H9 (cell line): ENCODE data around the gene TTC28. TPM values are rescaled to one million over a fixed set of nuclear protein-coding genes. Genes with fewer than 3 reads are reported as not detected.

Experiments
- DNase-seq: peaks from one replicate; pipeline ENCODE4 v3.0.0-alpha.2; 2017
- H2AFZ ChIP-seq: one replicate; pipeline ENCODE4 v1.6.1; 2013; ENCODE audit warnings: mild to moderate bottlenecking, low read length, control low read depth, moderate library complexity
- H2AK5ac ChIP-seq: 2 replicates; pipeline ENCODE4 v1.6.1; 2013; ENCODE audit warnings: low read length, control low read depth, mixed read lengths; ENCODE audit not compliant: insufficient read length
- H2BK120ac ChIP-seq: one replicate; pipeline ENCODE4 v1.6.1; 2013; ENCODE audit warnings: low read depth, mild to moderate bottlenecking, low read length, control low read depth, inconsistent platforms; ENCODE audit not compliant: poor library complexity, severe bottlenecking
- H2BK12ac ChIP-seq: 2 replicates; pipeline ENCODE4 v1.6.1; 2013; ENCODE audit warnings: low read length, control low read depth, mixed read lengths, low read depth; ENCODE audit not compliant: insufficient read length
- H2BK15ac ChIP-seq: 2 replicates; pipeline ENCODE4 v1.6.1; 2013; ENCODE audit warnings: low read depth, low read length, control low read depth
- H2BK20ac ChIP-seq: one replicate; pipeline ENCODE4 v1.6.1; 2013; ENCODE audit warnings: low read depth, mild to moderate bottlenecking, low read length, control low read depth, inconsistent platforms; ENCODE audit not compliant: poor library complexity, severe bottlenecking
- H2BK5ac ChIP-seq: 2 replicates; pipeline ENCODE4 v1.6.1; 2013; ENCODE audit warnings: low read length, control low read depth, mixed read lengths; ENCODE audit not compliant: insufficient read length
- H3K14ac ChIP-seq: 2 replicates; pipeline ENCODE4 v1.6.1; 2013; ENCODE audit warnings: low read length, control low read depth; ENCODE audit not compliant: insufficient read depth
- H3K18ac ChIP-seq: 2 replicates; pipeline ENCODE4 v1.6.1; 2013; ENCODE audit warnings: low read depth, mild to moderate bottlenecking, mixed read lengths, low read length, control low read depth; ENCODE audit not compliant: insufficient read length
- H3K23ac ChIP-seq: 2 replicates; pipeline ENCODE4 v1.6.1; 2013; ENCODE audit warnings: low read length, control low read depth, mixed read lengths, low read depth; ENCODE audit not compliant: insufficient read length
- H3K23me2 ChIP-seq: 2 replicates; pipeline ENCODE4 v1.6.1; 2013; ENCODE audit warnings: low read depth, mild to moderate bottlenecking, mixed read lengths, low read length, control low read depth; ENCODE audit not compliant: insufficient read length, poor library complexity, severe bottlenecking
- H3K27ac ChIP-seq: 2 replicates; pipeline ENCODE4 v1.5.1; 2013; ENCODE audit warnings: low read length, control low read depth, mixed read lengths, low read depth; ENCODE audit not compliant: insufficient read length
- H3K27me3 ChIP-seq: 2 replicates; pipeline ENCODE4 v1.6.1; 2013; ENCODE audit warnings: low read length, control low read depth, inconsistent platforms; ENCODE audit not compliant: insufficient read depth
- H3K4ac ChIP-seq: 2 replicates; pipeline ENCODE4 v1.6.1; 2013; ENCODE audit warnings: low read depth, mild to moderate bottlenecking, control low read depth, inconsistent platforms, low read length, moderate library complexity
- H3K4me1 ChIP-seq: 2 replicates; pipeline ENCODE4 v1.6.1; 2013; ENCODE audit warnings: low read length, control low read depth, inconsistent platforms; ENCODE audit not compliant: insufficient read depth
- H3K4me2 ChIP-seq: 2 replicates; pipeline ENCODE4 v1.6.1; 2013; ENCODE audit warnings: low read length, control low read depth, mixed read lengths; ENCODE audit not compliant: insufficient read length, insufficient read depth
- H3K56ac ChIP-seq: 2 replicates; pipeline ENCODE4 v1.6.1; 2013; ENCODE audit warnings: low read depth, mild to moderate bottlenecking, mixed read lengths, low read length, control low read depth; ENCODE audit not compliant: insufficient read length
- H3K79me1 ChIP-seq: 2 replicates; pipeline ENCODE4 v1.6.1; 2013; ENCODE audit warnings: low read depth, mild to moderate bottlenecking, moderate library complexity, low read length, control low read depth, inconsistent platforms; ENCODE audit not compliant: insufficient read depth, poor library complexity, severe bottlenecking
- H3K79me2 ChIP-seq: 2 replicates; pipeline ENCODE4 v1.6.1; 2013; ENCODE audit warnings: low read length, control low read depth, inconsistent platforms; ENCODE audit not compliant: insufficient read depth
- H3K9ac ChIP-seq: 2 replicates; pipeline ENCODE4 v1.6.1; 2013; ENCODE audit warnings: low read length, control low read depth, mixed read lengths; ENCODE audit not compliant: insufficient read length; ENCODE audit errors: extremely low read depth
- H3K9me3 ChIP-seq: one replicate; pipeline ENCODE4 v1.6.1; 2013; ENCODE audit warnings: low read depth, low read length, inconsistent platforms; ENCODE audit not compliant: control insufficient read depth
- H3T11ph ChIP-seq: one replicate; pipeline ENCODE4 v1.6.1; 2013; ENCODE audit warnings: mild to moderate bottlenecking, low read length, control low read depth, inconsistent platforms
- H4K20me1 ChIP-seq: one replicate; pipeline ENCODE4 v1.6.1; 2013; ENCODE audit not compliant: control insufficient read depth, insufficient read length, insufficient read depth
- H4K5ac ChIP-seq: 2 replicates; pipeline ENCODE4 v1.6.1; 2013; ENCODE audit warnings: low read depth, mild to moderate bottlenecking, mixed read lengths, low read length, control low read depth; ENCODE audit not compliant: insufficient read length
- H4K8ac ChIP-seq: replicated peaks from 2 replicates; pipeline ENCODE4 v1.6.1; 2013; ENCODE audit warnings: low read length, control low read depth, mixed read lengths, low read depth; ENCODE audit not compliant: insufficient read length
- H4K91ac ChIP-seq: 2 replicates; pipeline ENCODE4 v1.6.1; 2013; ENCODE audit warnings: low read depth, mild to moderate bottlenecking, moderate library complexity, mixed read lengths, low read length, control low read depth; ENCODE audit not compliant: insufficient read length
- H3K27ac Mint-ChIP-seq, 3 experiments: 2 replicates in 2 of 3; 3 replicates in 1 of 3; pipeline ENCODE4 v1.8.0; 2020 to 2021; ENCODE audit warnings: mixed read lengths in 3 of 3, mild to moderate bottlenecking in 1 of 3, moderate library complexity in 1 of 3
- H3K27me3 Mint-ChIP-seq: 2 replicates; pipeline ENCODE4 v1.8.0; 2021; ENCODE audit warnings: low read depth, mild to moderate bottlenecking, moderate library complexity, mixed read lengths
- H3K36me3 Mint-ChIP-seq, 3 experiments: 2 replicates in 2 of 3; 3 replicates in 1 of 3; pipeline ENCODE4 v1.8.0; 2020 to 2021; ENCODE audit warnings: low read depth in 3 of 3, mixed read lengths in 3 of 3; ENCODE audit not compliant: insufficient read depth in 1 of 3
- H3K4me1 Mint-ChIP-seq, 2 experiments: 2 replicates each; pipeline ENCODE4 v1.8.0; 2020; ENCODE audit warnings: mixed read lengths in 2 of 2
- H3K4me3 Mint-ChIP-seq, 2 experiments: 2 replicates in 1 of 2; 3 replicates in 1 of 2; pipeline ENCODE4 v1.8.0; 2020 to 2021; ENCODE audit warnings: mild to moderate bottlenecking in 2 of 2, mixed read lengths in 2 of 2, moderate library complexity in 1 of 2
- H3K9me3 Mint-ChIP-seq, 2 experiments: 2 replicates in 1 of 2; 3 replicates in 1 of 2; pipeline ENCODE4 v1.8.0; 2020; ENCODE audit warnings: mild to moderate bottlenecking in 2 of 2, mixed read lengths in 2 of 2, moderate library complexity in 1 of 2
- WGBS: extraction: QIAGEN DNeasy Blood & Tissue Kit; methylation state at CpG from one replicate; pipeline ENCODE4 v1.1.7; 2013; ENCODE audit warnings: missing lambda C conversion rate, low lambda C conversion rate, mixed read lengths; ENCODE audit not compliant: insufficient read length; ENCODE audit errors: extremely low coverage; 5-methylcytosine and 5-hydroxymethylcytosine counted together
- total RNA-seq: library from RNA; stranded (reverse); gene quantifications from 2 replicates; pipeline ENCODE4 v1.2.1, GENCODE V29; 2021
- TF ChIP-seq, protein P1 (sequence below): fragments of 200-600 bp; sonication (generic); conservative IDR thresholded peaks from 3 replicates; pipeline ENCODE4 v1.8.0; 2021; ENCODE audit warnings: antibody characterized with exemption, mild to moderate bottlenecking

Gene TTC28
- total RNA-seq, 1 experiment from 2014 or later, result 13.6 TPM

DNA sequence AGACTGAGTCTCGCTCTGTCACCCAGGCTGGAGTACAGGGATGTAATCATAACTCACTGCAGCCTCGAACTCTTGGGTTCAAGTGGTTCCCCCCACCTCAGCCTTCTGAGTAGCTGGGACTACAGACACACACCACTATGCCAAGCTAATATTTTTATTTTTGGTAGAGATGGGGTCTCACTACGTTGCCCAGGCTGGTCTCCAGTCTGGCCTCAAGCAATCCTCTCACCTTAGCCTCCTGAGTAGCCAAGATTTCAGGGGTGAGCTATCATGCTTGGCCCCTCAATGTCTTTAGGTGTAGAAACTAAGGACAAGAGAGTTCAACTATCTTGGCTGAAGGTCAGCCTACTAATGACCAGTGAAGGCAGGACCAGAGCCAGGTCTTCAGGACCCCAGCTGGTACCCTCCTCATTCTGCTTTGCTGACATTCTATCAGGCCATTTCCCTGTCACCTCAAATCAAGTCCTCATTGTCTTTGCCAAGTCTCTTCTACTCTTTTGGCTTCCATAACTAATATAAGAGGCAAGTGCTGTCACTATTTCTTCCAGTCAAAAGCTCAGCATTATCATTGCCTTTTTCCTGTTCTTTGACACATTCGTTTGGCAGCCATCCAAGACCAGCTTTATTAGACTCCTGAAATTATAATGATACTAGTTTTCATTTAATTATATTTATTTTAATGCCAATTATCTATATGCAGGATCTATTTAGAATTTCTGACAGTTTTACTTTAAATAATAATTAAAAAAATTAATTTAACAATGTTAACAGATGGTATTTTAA is 496.4 kb downstream of the TTC28 start:
- Histone ChIP-seq H3K27ac (no peak overlapping the region), H2BK12ac (no peak overlapping the region), H3K4me1 (peaks cover 5% of the 10 kb centered on the region), H3K27me3 (no peaks in the 10 kb centered on the region), H4K8ac (no peak overlapping the region), H4K5ac (no peak overlapping the region), H3K79me2 (no peaks in the 10 kb centered on the region), H2BK20ac (no peak overlapping the region), H2BK15ac (no peak overlapping the region), H3K9me3 (no peaks in the 10 kb centered on the region), H4K20me1 (no peaks in the 10 kb centered on the region), H3K18ac (no peak overlapping the region), H2AFZ (no peak overlapping the region), H3K23ac (no peak overlapping the region), H3K4me2 (no peak overlapping the region), H2BK120ac (no peak overlapping the region), H3K4ac (no peak overlapping the region), H4K91ac (no peak overlapping the region), H3K9ac (no peak overlapping the region), H3K14ac (no peak overlapping the region), H3K56ac (no peak overlapping the region), H2AK5ac (no peak overlapping the region), H3K23me2 (no peaks in the 10 kb centered on the region), H3K79me1 (no peaks in the 10 kb centered on the region), H3T11ph (no peak overlapping the region), H2BK5ac (no peak overlapping the region)
- WGBS, result no CpG with 5 or more reads among the region's 4 CpGs
- Mint-ChIP-seq H3K36me3 (no peaks in the 10 kb centered on the region), H3K9me3 (no peaks in the 10 kb centered on the region), H3K27me3 (no peaks in the 10 kb centered on the region; the same call in 1 of the 2 replicates), H3K27ac (no peak overlapping the region), H3K4me1 (peaks cover 16 to 21% of the 10 kb centered on the region in 2 experiments), H3K4me3 (no peak overlapping the region)
- no peak for DNase-seq
- TF ChIP-seq, protein P1, sequence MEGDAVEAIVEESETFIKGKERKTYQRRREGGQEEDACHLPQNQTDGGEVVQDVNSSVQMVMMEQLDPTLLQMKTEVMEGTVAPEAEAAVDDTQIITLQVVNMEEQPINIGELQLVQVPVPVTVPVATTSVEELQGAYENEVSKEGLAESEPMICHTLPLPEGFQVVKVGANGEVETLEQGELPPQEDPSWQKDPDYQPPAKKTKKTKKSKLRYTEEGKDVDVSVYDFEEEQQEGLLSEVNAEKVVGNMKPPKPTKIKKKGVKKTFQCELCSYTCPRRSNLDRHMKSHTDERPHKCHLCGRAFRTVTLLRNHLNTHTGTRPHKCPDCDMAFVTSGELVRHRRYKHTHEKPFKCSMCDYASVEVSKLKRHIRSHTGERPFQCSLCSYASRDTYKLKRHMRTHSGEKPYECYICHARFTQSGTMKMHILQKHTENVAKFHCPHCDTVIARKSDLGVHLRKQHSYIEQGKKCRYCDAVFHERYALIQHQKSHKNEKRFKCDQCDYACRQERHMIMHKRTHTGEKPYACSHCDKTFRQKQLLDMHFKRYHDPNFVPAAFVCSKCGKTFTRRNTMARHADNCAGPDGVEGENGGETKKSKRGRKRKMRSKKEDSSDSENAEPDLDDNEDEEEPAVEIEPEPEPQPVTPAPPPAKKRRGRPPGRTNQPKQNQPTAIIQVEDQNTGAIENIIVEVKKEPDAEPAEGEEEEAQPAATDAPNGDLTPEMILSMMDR, result no peak
